ENCODE measurements around the gene SLC22A17. TPM values are rescaled to one million over a fixed set of nuclear protein-coding genes. Genes with fewer than 3 reads are reported as not detected.
"Not testable (repeated sequence)": the region's sequence is repeated elsewhere in the genome, so short reads cannot be mapped to it uniquely, and the experiment has no call there.

Gene SLC22A17
- total RNA-seq, 1 donor from 2014 or later, result 2.0 TPM

- intact Hi-C loops (cut with micrococcal nuclease), result no loop called here
Measured at GRCh38 chr14:23345987-23346692, 6.5 kb downstream of the SLC22A17 start.

- intact Hi-C loops (cut with micrococcal nuclease), result no loop called here
Measured at GRCh38 chr14:23344481-23344880, 8.2 kb downstream of the SLC22A17 start.

- intact Hi-C loops (cut with micrococcal nuclease), result no loop called here
Measured at GRCh38 chr14:23339506-23340268, 13.0 kb downstream of the SLC22A17 start.

- intact Hi-C loops (cut with micrococcal nuclease), result no loop called here
Measured at GRCh38 chr14:23335623-23336022, 17.1 kb downstream of the SLC22A17 start.

- intact Hi-C loops (cut with micrococcal nuclease), result loop anchor here (1.0 kb wide), 1 partner anchor 52 kb away; no protein-coding TSS in a partner anchor
Measured at GRCh38 chr14:23327947-23328744, 24.5 kb downstream of the SLC22A17 start.

- intact Hi-C loops (cut with micrococcal nuclease), result no loop called here
Measured at GRCh38 chr14:23326491-23327332, 26.0 kb downstream of the SLC22A17 start.

- intact Hi-C loops (cut with micrococcal nuclease), result not testable (repeated sequence)
Measured at GRCh38 chr14:23325746-23326145, 26.9 kb downstream of the SLC22A17 start.

- intact Hi-C loops (cut with micrococcal nuclease), result loop anchor here (5.0 kb wide), 1 partner anchor 242 kb away; the partner anchor contains the start of gene AP1G2
Measured at GRCh38 chr14:23324993-23325392, 27.7 kb downstream of the SLC22A17 start.

- intact Hi-C loops (cut with micrococcal nuclease), result loop anchor here (5.0 kb wide), 1 partner anchor 243 kb away; the partner anchor contains the start of gene AP1G2
Measured at GRCh38 chr14:23324455-23324846, 28.2 kb downstream of the SLC22A17 start.

GRCh38 chr14:23323838-23324454, 28.7 kb downstream of the SLC22A17 start:
- intact Hi-C loops (cut with micrococcal nuclease), result loop anchor here (5.0 kb wide), 1 partner anchor 243 kb away; the partner anchor contains the start of gene AP1G2

GRCh38 chr14:23322568-23323517, 29.8 kb downstream of the SLC22A17 start:
- intact Hi-C loops (cut with micrococcal nuclease), result loop anchor here (5.0 kb wide), 1 partner anchor 244 kb away; the partner anchor contains the start of gene AP1G2

- intact Hi-C loops (cut with micrococcal nuclease), result loop anchor here (1.0 to 5.0 kb wide), 7 partner anchors 21 to 393 kb away; partner anchors contain the start of genes ACIN1, AP1G2, C14orf119 and HOMEZ
Measured at GRCh38 chr14:23321572-23322547, 30.8 kb downstream of the SLC22A17 start.

- intact Hi-C loops (cut with micrococcal nuclease), result loop anchor here (1.0 to 5.0 kb wide), 7 partner anchors 20 to 392 kb away; partner anchors contain the start of genes ACIN1, AP1G2, C14orf119 and HOMEZ
Measured at GRCh38 chr14:23320584-23321571, 31.8 kb downstream of the SLC22A17 start, which contains the start of gene PABPN1. Gene PABPN1, plus strand, starts transcription at chr14:23321457. Its CDS starts 13 bp downstream, at chr14:23321470.

GRCh38 chr14:23319746-23320583, 32.7 kb downstream of the SLC22A17 start:
- intact Hi-C loops (cut with micrococcal nuclease), result loop anchor here (5.0 kb wide), 1 partner anchor 247 kb away; the partner anchor contains the start of gene AP1G2

- intact Hi-C loops (cut with micrococcal nuclease), result no loop called here
Measured at GRCh38 chr14:23316300-23316699, 36.4 kb downstream of the SLC22A17 start.

Data from T-helper 2 cell treated with Interferon-gamma antibody and Interleukin-4, amounts not matched to agents 100 ng/mL and 5 ng/mL, for 36 hours (primary cell).